H9 (cell line): ENCODE results near the gene PGGHG. TPM values are rescaled to one million over a fixed set of nuclear protein-coding genes. Genes with fewer than 3 reads are reported as not detected.
"Not testable (repeated sequence)": the region's sequence is repeated elsewhere in the genome, so short reads cannot be mapped to it uniquely, and the experiment has no call there.

Experiments used
- DNase-seq: peaks from one replicate; pipeline ENCODE4 v3.0.0-alpha.2; 2017
- H2AFZ ChIP-seq: one replicate; pipeline ENCODE4 v1.6.1; 2013; ENCODE audit warnings: mild to moderate bottlenecking, low read length, control low read depth, moderate library complexity
- H2AK5ac ChIP-seq: 2 replicates; pipeline ENCODE4 v1.6.1; 2013; ENCODE audit warnings: low read length, control low read depth, mixed read lengths; ENCODE audit not compliant: insufficient read length
- H2BK120ac ChIP-seq: one replicate; pipeline ENCODE4 v1.6.1; 2013; ENCODE audit warnings: low read depth, mild to moderate bottlenecking, low read length, control low read depth, inconsistent platforms; ENCODE audit not compliant: poor library complexity, severe bottlenecking
- H2BK12ac ChIP-seq: 2 replicates; pipeline ENCODE4 v1.6.1; 2013; ENCODE audit warnings: low read length, control low read depth, mixed read lengths, low read depth; ENCODE audit not compliant: insufficient read length
- H2BK15ac ChIP-seq: 2 replicates; pipeline ENCODE4 v1.6.1; 2013; ENCODE audit warnings: low read depth, low read length, control low read depth
- H2BK20ac ChIP-seq: one replicate; pipeline ENCODE4 v1.6.1; 2013; ENCODE audit warnings: low read depth, mild to moderate bottlenecking, low read length, control low read depth, inconsistent platforms; ENCODE audit not compliant: poor library complexity, severe bottlenecking
- H2BK5ac ChIP-seq: 2 replicates; pipeline ENCODE4 v1.6.1; 2013; ENCODE audit warnings: low read length, control low read depth, mixed read lengths; ENCODE audit not compliant: insufficient read length
- H3K14ac ChIP-seq: 2 replicates; pipeline ENCODE4 v1.6.1; 2013; ENCODE audit warnings: low read length, control low read depth; ENCODE audit not compliant: insufficient read depth
- H3K18ac ChIP-seq: 2 replicates; pipeline ENCODE4 v1.6.1; 2013; ENCODE audit warnings: low read depth, mild to moderate bottlenecking, mixed read lengths, low read length, control low read depth; ENCODE audit not compliant: insufficient read length
- H3K23ac ChIP-seq: 2 replicates; pipeline ENCODE4 v1.6.1; 2013; ENCODE audit warnings: low read length, control low read depth, mixed read lengths, low read depth; ENCODE audit not compliant: insufficient read length
- H3K23me2 ChIP-seq: 2 replicates; pipeline ENCODE4 v1.6.1; 2013; ENCODE audit warnings: low read depth, mild to moderate bottlenecking, mixed read lengths, low read length, control low read depth; ENCODE audit not compliant: insufficient read length, poor library complexity, severe bottlenecking
- H3K27ac ChIP-seq: 2 replicates; pipeline ENCODE4 v1.5.1; 2013; ENCODE audit warnings: low read length, control low read depth, mixed read lengths, low read depth; ENCODE audit not compliant: insufficient read length
- H3K27me3 ChIP-seq: 2 replicates; pipeline ENCODE4 v1.6.1; 2013; ENCODE audit warnings: low read length, control low read depth, inconsistent platforms; ENCODE audit not compliant: insufficient read depth
- H3K4ac ChIP-seq: 2 replicates; pipeline ENCODE4 v1.6.1; 2013; ENCODE audit warnings: low read depth, mild to moderate bottlenecking, control low read depth, inconsistent platforms, low read length, moderate library complexity
- H3K4me1 ChIP-seq: 2 replicates; pipeline ENCODE4 v1.6.1; 2013; ENCODE audit warnings: low read length, control low read depth, inconsistent platforms; ENCODE audit not compliant: insufficient read depth
- H3K4me2 ChIP-seq: 2 replicates; pipeline ENCODE4 v1.6.1; 2013; ENCODE audit warnings: low read length, control low read depth, mixed read lengths; ENCODE audit not compliant: insufficient read length, insufficient read depth
- H3K56ac ChIP-seq: 2 replicates; pipeline ENCODE4 v1.6.1; 2013; ENCODE audit warnings: low read depth, mild to moderate bottlenecking, mixed read lengths, low read length, control low read depth; ENCODE audit not compliant: insufficient read length
- H3K79me1 ChIP-seq: 2 replicates; pipeline ENCODE4 v1.6.1; 2013; ENCODE audit warnings: low read depth, mild to moderate bottlenecking, moderate library complexity, low read length, control low read depth, inconsistent platforms; ENCODE audit not compliant: insufficient read depth, poor library complexity, severe bottlenecking
- H3K79me2 ChIP-seq: 2 replicates; pipeline ENCODE4 v1.6.1; 2013; ENCODE audit warnings: low read length, control low read depth, inconsistent platforms; ENCODE audit not compliant: insufficient read depth
- H3K9ac ChIP-seq: 2 replicates; pipeline ENCODE4 v1.6.1; 2013; ENCODE audit warnings: low read length, control low read depth, mixed read lengths; ENCODE audit not compliant: insufficient read length; ENCODE audit errors: extremely low read depth
- H3K9me3 ChIP-seq: one replicate; pipeline ENCODE4 v1.6.1; 2013; ENCODE audit warnings: low read depth, low read length, inconsistent platforms; ENCODE audit not compliant: control insufficient read depth
- H3T11ph ChIP-seq: one replicate; pipeline ENCODE4 v1.6.1; 2013; ENCODE audit warnings: mild to moderate bottlenecking, low read length, control low read depth, inconsistent platforms
- H4K20me1 ChIP-seq: one replicate; pipeline ENCODE4 v1.6.1; 2013; ENCODE audit not compliant: control insufficient read depth, insufficient read length, insufficient read depth
- H4K5ac ChIP-seq: 2 replicates; pipeline ENCODE4 v1.6.1; 2013; ENCODE audit warnings: low read depth, mild to moderate bottlenecking, mixed read lengths, low read length, control low read depth; ENCODE audit not compliant: insufficient read length
- H4K8ac ChIP-seq: replicated peaks from 2 replicates; pipeline ENCODE4 v1.6.1; 2013; ENCODE audit warnings: low read length, control low read depth, mixed read lengths, low read depth; ENCODE audit not compliant: insufficient read length
- H4K91ac ChIP-seq: 2 replicates; pipeline ENCODE4 v1.6.1; 2013; ENCODE audit warnings: low read depth, mild to moderate bottlenecking, moderate library complexity, mixed read lengths, low read length, control low read depth; ENCODE audit not compliant: insufficient read length
- H3K27ac Mint-ChIP-seq, 3 experiments: 2 replicates in 2 of 3; 3 replicates in 1 of 3; pipeline ENCODE4 v1.8.0; 2020 to 2021; ENCODE audit warnings: mixed read lengths in 3 of 3, mild to moderate bottlenecking in 1 of 3, moderate library complexity in 1 of 3
- H3K27me3 Mint-ChIP-seq: 2 replicates; pipeline ENCODE4 v1.8.0; 2021; ENCODE audit warnings: low read depth, mild to moderate bottlenecking, moderate library complexity, mixed read lengths
- H3K36me3 Mint-ChIP-seq, 3 experiments: 2 replicates in 2 of 3; 3 replicates in 1 of 3; pipeline ENCODE4 v1.8.0; 2020 to 2021; ENCODE audit warnings: low read depth in 3 of 3, mixed read lengths in 3 of 3; ENCODE audit not compliant: insufficient read depth in 1 of 3
- H3K4me1 Mint-ChIP-seq, 2 experiments: 2 replicates each; pipeline ENCODE4 v1.8.0; 2020; ENCODE audit warnings: mixed read lengths in 2 of 2
- H3K4me3 Mint-ChIP-seq, 2 experiments: 2 replicates in 1 of 2; 3 replicates in 1 of 2; pipeline ENCODE4 v1.8.0; 2020 to 2021; ENCODE audit warnings: mild to moderate bottlenecking in 2 of 2, mixed read lengths in 2 of 2, moderate library complexity in 1 of 2
- H3K9me3 Mint-ChIP-seq, 2 experiments: 2 replicates in 1 of 2; 3 replicates in 1 of 2; pipeline ENCODE4 v1.8.0; 2020; ENCODE audit warnings: mild to moderate bottlenecking in 2 of 2, mixed read lengths in 2 of 2, moderate library complexity in 1 of 2
- WGBS: extraction: QIAGEN DNeasy Blood & Tissue Kit; methylation state at CpG from one replicate; pipeline ENCODE4 v1.1.7; 2013; ENCODE audit warnings: missing lambda C conversion rate, low lambda C conversion rate, mixed read lengths; ENCODE audit not compliant: insufficient read length; ENCODE audit errors: extremely low coverage; 5-methylcytosine and 5-hydroxymethylcytosine counted together
- total RNA-seq: library from RNA; stranded (reverse); gene quantifications from 2 replicates; pipeline ENCODE4 v1.2.1, GENCODE V29; 2021
- TF ChIP-seq, protein P1 (sequence below): fragments of 200-600 bp; sonication (generic); conservative IDR thresholded peaks from 3 replicates; pipeline ENCODE4 v1.8.0; 2021; ENCODE audit warnings: antibody characterized with exemption, mild to moderate bottlenecking

Gene PGGHG
- total RNA-seq, 1 experiment from 2014 or later: 58.3 TPM

DNA sequence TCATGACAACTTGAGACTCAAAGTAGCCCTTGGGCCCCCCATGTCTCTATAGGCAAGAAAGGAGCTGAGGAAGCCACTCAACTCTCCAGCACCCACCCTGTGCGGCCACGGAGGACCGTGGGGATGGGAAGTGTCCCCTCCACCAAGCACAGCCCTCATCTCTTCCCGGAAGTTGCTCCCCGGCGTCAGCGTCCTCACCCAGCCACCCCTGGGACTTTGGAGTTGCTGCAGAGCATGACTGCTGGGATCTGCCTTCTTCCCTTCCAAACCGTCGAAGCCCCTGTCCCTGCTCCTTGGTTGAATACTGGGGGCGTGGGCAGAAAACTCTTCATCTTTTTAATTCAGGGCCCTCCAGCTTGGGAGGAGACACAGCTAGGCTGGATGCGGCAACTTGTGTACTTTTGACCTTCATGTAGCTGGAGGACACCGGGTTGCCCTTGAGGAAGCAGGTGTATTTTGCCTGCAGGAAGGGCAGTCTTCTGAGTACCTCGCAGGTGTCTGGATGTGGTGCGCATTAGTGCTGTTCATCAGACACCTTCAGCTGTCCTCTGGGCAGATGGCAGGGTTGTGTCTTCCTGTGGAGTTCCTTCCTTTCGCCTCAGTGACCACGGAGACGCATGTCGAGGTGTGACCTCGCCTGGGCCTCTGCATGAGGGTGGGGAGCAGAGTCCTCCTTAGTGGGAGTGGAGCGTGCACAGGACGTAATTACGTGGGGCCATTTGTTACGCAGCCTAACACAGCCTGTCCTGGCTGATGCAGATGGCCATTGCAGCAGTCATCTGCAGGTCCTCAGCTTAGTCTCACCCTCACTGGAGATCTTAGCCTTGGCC, 43.9 kb downstream of the PGGHG start:
- peaks cover 21 to 25% of the 10 kb centered on the region in 2 experiments for H3K9me3 Mint-ChIP-seq
- Histone ChIP-seq H3K27me3 (no peaks in the 10 kb centered on the region), H2BK5ac (no peak overlapping the region), H3K23me2 (no peaks in the 10 kb centered on the region), H4K8ac (no peak overlapping the region), H2BK20ac (no peak overlapping the region), H2BK15ac (no peak overlapping the region), H3K4me2 (no peak overlapping the region), H4K91ac (no peak overlapping the region), H3K79me1 (no peaks in the 10 kb centered on the region), H2AFZ (no peak overlapping the region), H4K5ac (no peak overlapping the region), H3K27ac (no peak overlapping the region), H3K18ac (no peak overlapping the region), H2BK120ac (no peak overlapping the region), H3K56ac (no peak overlapping the region), H3K4me1 (peaks cover 12% of the 10 kb centered on the region; the same call in 1 of the 2 replicates), H4K20me1 (no peaks in the 10 kb centered on the region), H3K79me2 (no peaks in the 10 kb centered on the region), H3K23ac (no peak overlapping the region), H2BK12ac (no peak overlapping the region), H3K4ac (no peak overlapping the region), H2AK5ac (no peak overlapping the region), H3K9ac (no peak overlapping the region), H3K9me3 (no peaks in the 10 kb centered on the region), H3K14ac (no peak overlapping the region), H3T11ph (no peak overlapping the region)
- H3K27me3 Mint-ChIP-seq: peaks cover 3% of the 10 kb centered on the region
- H3K4me1 Mint-ChIP-seq: peaks cover 36 to 44% of the 10 kb centered on the region in 2 experiments
- H3K4me3 Mint-ChIP-seq: no peak overlapping the region
- no CpG with 5 or more reads among the region's 23 CpGs for WGBS
- TF ChIP-seq, protein P1, sequence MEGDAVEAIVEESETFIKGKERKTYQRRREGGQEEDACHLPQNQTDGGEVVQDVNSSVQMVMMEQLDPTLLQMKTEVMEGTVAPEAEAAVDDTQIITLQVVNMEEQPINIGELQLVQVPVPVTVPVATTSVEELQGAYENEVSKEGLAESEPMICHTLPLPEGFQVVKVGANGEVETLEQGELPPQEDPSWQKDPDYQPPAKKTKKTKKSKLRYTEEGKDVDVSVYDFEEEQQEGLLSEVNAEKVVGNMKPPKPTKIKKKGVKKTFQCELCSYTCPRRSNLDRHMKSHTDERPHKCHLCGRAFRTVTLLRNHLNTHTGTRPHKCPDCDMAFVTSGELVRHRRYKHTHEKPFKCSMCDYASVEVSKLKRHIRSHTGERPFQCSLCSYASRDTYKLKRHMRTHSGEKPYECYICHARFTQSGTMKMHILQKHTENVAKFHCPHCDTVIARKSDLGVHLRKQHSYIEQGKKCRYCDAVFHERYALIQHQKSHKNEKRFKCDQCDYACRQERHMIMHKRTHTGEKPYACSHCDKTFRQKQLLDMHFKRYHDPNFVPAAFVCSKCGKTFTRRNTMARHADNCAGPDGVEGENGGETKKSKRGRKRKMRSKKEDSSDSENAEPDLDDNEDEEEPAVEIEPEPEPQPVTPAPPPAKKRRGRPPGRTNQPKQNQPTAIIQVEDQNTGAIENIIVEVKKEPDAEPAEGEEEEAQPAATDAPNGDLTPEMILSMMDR: no peak
- peak overlapping the region in 1 of 3 experiments; percentile 48; a peak in 1 of 7 replicates for H3K27ac Mint-ChIP-seq
- peak; percentile 23 for DNase-seq
- H3K36me3 Mint-ChIP-seq: peaks cover 4 to 38% (median 11%) of the 10 kb centered on the region in 3 experiments; a peak in 6 of 7 replicates

DNA sequence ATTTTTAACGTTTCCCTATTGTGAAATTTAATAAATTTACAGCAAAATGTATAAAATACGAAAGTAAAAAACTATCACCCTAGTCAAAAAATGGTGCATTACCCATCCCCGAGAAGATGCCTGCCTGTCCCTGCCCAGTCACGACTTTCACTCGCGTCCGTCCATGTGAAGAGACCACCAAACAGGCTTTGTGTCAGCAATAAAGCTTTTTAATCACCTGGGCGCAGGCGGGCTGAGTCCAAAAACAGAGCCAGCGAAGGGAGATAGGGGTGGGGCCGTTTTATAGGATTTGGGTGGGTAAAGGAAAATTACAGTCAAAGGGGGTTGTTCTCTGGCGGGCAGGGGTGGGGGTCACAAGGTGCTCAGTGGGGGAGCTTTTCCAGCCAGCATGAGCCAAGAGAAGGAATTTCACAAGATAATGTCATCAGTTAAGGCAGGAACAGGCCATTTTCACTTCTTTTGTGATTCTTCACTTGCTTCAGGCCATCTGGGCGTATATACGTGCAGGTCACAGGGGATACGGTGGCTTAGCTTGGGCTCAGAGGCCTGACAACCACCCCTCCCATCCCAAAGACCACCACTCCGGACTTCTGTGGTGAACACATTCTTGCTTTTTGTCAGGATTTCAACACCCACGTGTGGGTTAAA, 44.8 kb downstream of the PGGHG start:
- not testable (repeated sequence) for H3K79me2 ChIP-seq, H3K9ac ChIP-seq, H3K4ac ChIP-seq, H4K20me1 ChIP-seq, H4K8ac ChIP-seq, H3K56ac ChIP-seq, H2AFZ ChIP-seq, H4K91ac ChIP-seq, H3K79me1 ChIP-seq, H2BK12ac ChIP-seq, H3T11ph ChIP-seq, H4K5ac ChIP-seq, H2BK20ac ChIP-seq, H2BK120ac ChIP-seq, H2BK5ac ChIP-seq, H3K9me3 ChIP-seq, H2AK5ac ChIP-seq, H3K27me3 Mint-ChIP-seq, H3K4me2 ChIP-seq, H3K27me3 ChIP-seq, H3K23ac ChIP-seq, H2BK15ac ChIP-seq, H3K23me2 ChIP-seq
- H3K9me3 Mint-ChIP-seq: peaks cover 21 to 25% of the 10 kb centered on the region in 2 experiments
- peaks cover 4 to 38% (median 11%) of the 10 kb centered on the region in 3 experiments; a peak in 6 of 7 replicates for H3K36me3 Mint-ChIP-seq
- Histone ChIP-seq H3K4me1 (peaks cover 12% of the 10 kb centered on the region; the same call in 1 of the 2 replicates), H3K14ac (peak overlapping the region; percentile 1; the same call in 1 of the 2 replicates), H3K18ac (peak overlapping the region; percentile 5), H3K27ac (peak overlapping the region; percentile 7)
- peaks cover 36 to 44% of the 10 kb centered on the region in 2 experiments for H3K4me1 Mint-ChIP-seq
- peak; percentile 78 for DNase-seq
- peak overlapping the region in 1 of 2 experiments; percentile 72; a peak in 1 of 5 replicates for H3K4me3 Mint-ChIP-seq
- peak overlapping the region; percentile 97 to 98 (median 98) for H3K27ac Mint-ChIP-seq
- WGBS: no CpG with 5 or more reads among the region's 17 CpGs
